ENCODE data around the gene AFP.

DNA sequence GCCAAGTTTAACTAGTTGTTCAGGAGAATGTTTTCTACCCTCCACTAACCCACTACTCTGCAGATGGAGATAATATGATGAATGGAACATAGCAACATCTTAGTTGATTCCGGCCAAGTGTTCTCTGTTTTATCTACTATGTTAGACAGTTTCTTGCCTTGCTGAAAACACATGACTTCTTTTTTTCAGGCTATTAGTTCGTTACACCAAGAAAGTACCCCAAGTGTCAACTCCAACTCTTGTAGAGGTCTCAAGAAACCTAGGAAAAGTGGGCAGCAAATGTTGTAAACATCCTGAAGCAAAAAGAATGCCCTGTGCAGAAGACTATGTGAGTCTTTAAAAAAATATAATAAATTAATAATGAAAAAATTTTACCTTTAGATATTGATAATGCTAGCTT, 18.7 kb upstream of the AFP start:
- TF ChIP-seq, protein P1, sequence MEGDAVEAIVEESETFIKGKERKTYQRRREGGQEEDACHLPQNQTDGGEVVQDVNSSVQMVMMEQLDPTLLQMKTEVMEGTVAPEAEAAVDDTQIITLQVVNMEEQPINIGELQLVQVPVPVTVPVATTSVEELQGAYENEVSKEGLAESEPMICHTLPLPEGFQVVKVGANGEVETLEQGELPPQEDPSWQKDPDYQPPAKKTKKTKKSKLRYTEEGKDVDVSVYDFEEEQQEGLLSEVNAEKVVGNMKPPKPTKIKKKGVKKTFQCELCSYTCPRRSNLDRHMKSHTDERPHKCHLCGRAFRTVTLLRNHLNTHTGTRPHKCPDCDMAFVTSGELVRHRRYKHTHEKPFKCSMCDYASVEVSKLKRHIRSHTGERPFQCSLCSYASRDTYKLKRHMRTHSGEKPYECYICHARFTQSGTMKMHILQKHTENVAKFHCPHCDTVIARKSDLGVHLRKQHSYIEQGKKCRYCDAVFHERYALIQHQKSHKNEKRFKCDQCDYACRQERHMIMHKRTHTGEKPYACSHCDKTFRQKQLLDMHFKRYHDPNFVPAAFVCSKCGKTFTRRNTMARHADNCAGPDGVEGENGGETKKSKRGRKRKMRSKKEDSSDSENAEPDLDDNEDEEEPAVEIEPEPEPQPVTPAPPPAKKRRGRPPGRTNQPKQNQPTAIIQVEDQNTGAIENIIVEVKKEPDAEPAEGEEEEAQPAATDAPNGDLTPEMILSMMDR (IDR thresholded peaks at IDR 0.05; ENCODE audit: poor library complexity, severe bottlenecking) = no peak
- TF ChIP-seq EP300 (conservative IDR thresholded peaks at IDR 0.05; ENCODE audit: poor library complexity, severe bottlenecking) (no peak), EZH2 (IDR thresholded peaks at IDR 0.05; ENCODE audit: borderline replicate concordance, insufficient read depth, low read length, poor library complexity, severe bottlenecking) (no peak), POLR2AphosphoS5 (IDR thresholded peaks at IDR 0.05) (no peak), SMC3 (conservative IDR thresholded peaks at IDR 0.05; ENCODE audit: poor library complexity) (no peak), MXI1 (conservative IDR thresholded peaks at IDR 0.05; ENCODE audit: poor library complexity, severe bottlenecking) (no peak)

Measured in neural cell (in vitro differentiated cells).